Measurements from ENCODE around the gene CTNNA2.

CTNNA2 gene

DNA sequence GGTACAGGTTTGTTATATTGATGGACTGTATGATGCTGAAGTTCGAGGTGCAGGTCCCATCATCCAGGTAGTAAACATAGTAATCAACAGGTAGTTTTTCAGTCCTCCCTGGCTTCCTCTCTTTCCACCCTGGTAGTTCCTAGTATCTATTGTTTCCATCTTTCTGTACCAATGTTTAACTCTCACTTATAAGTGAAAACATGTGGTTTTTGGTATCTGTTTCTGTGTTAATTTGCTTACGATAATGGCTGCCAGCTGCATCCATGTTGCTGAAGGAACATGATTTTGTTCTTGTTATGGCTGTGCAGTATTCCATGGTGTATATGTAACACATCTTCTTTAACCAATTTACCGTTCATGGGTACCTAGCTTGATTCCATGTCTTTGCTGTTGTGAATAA is 861.3 kb downstream of the CTNNA2 start:
- no peak overlapping the region for H3K27ac Mint-ChIP-seq
- H3K4me1 Mint-ChIP-seq: no peaks in the 10 kb centered on the region
- ATAC-seq (no peak), DNase-seq (no peak)
- H3K9me3 Mint-ChIP-seq: peaks cover 7% of the 10 kb centered on the region
- H3K36me3 Mint-ChIP-seq (ENCODE audit: low read depth): no peaks in the 10 kb centered on the region
- no peak overlapping the region for H3K4me3 Mint-ChIP-seq
- H3K27me3 Mint-ChIP-seq: no peaks in the 10 kb centered on the region

DNA sequence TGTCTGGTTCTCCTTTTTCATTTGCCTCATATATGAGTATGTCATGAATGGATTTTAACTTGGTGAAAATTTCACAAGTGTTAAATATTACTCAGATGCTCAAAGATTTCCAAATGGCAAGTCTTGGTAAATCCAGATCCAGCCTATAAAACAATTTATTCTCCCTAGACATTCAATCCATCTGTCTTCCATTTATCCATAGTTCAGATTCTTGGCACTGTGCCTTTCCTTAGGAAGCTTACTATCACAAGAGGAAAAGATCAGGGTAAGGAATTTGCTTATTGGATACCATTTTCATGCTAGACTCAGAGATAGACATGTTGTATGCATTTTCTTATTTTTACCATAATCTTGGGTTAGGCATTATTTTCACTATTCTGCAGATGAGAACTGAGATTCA is 864.2 kb downstream of the CTNNA2 start:
- Mint-ChIP-seq H3K36me3 (ENCODE audit: low read depth) (no peaks in the 10 kb centered on the region), H3K4me1 (no peaks in the 10 kb centered on the region), H3K4me3 (no peak overlapping the region), H3K27me3 (no peaks in the 10 kb centered on the region), H3K27ac (no peak overlapping the region), H3K9me3 (peaks cover 13% of the 10 kb centered on the region)
- no peak for DNase-seq
- no peak for ATAC-seq

DNA sequence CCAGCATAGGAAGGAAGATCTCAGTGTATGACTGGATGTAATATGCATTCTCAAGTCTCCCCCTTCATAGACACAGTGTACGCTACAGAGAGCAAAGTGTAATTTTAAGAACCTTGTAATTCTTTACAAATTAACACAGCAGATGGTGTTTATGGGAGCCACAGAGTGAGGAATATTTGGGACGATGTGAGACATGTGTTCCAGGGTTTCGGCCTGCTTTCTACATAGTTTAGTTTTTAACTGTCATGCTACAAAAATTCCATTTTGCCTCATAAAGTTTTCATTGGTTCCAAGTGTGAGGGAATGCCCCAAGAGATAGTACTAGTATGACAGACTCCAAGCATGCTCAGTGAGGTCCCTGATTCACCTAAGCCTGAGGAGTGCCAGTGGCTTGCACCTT is 867.9 kb downstream of the CTNNA2 start:
- peaks cover 15% of the 10 kb centered on the region for H3K9me3 Mint-ChIP-seq
- H3K4me3 Mint-ChIP-seq: no peak overlapping the region
- H3K27me3 Mint-ChIP-seq: no peaks in the 10 kb centered on the region
- H3K36me3 Mint-ChIP-seq (ENCODE audit: low read depth): no peaks in the 10 kb centered on the region
- DNase-seq: no peak
- ATAC-seq: no peak
- H3K27ac Mint-ChIP-seq: no peak overlapping the region
- no peaks in the 10 kb centered on the region for H3K4me1 Mint-ChIP-seq

DNA sequence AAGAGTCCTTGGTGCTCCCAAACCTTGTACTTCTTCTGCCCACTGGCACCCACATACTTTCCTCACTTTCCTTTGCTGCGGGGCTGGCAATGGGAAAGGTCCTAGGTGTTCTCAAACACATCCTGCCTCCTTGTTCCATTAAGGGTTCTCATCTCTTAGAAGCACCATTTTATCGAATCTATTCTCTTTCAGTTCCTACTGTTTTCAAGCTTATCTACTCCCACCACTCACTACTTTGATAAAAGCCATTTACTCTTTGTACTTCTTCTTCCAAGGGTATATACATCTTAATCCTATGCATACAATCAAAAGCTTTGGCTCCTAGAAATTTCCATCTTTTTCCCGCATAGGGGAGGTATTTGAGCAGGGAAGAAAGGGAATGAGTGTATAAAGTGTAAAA is 868.8 kb downstream of the CTNNA2 start:
- no peak for DNase-seq
- Mint-ChIP-seq H3K27ac (no peak overlapping the region), H3K4me1 (no peaks in the 10 kb centered on the region), H3K9me3 (peaks cover 16% of the 10 kb centered on the region), H3K36me3 (ENCODE audit: low read depth) (no peaks in the 10 kb centered on the region), H3K4me3 (no peak overlapping the region), H3K27me3 (no peaks in the 10 kb centered on the region)
- no peak for ATAC-seq

DNA sequence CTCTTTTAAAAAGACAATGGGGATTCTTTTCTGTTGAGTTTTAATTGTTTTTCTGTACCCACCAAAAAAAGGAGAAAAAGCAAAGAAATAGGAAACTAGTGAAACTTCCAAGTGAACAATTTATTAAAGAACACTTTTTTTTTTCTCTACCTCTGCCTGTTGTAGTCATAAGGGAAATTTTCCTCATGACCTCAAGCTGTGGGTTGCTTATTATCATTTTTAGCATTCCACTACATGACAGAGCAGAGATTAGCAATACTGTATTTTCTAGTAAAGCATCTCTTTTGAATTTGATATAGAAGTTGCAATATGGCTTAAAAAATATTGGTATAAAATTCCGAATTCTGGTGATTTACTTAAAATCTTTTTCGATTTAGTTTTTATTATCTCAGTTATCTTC is 879.6 kb downstream of the CTNNA2 start:
- DNase-seq: no peak
- Mint-ChIP-seq H3K27ac (no peak overlapping the region), H3K4me1 (no peaks in the 10 kb centered on the region)

DNA sequence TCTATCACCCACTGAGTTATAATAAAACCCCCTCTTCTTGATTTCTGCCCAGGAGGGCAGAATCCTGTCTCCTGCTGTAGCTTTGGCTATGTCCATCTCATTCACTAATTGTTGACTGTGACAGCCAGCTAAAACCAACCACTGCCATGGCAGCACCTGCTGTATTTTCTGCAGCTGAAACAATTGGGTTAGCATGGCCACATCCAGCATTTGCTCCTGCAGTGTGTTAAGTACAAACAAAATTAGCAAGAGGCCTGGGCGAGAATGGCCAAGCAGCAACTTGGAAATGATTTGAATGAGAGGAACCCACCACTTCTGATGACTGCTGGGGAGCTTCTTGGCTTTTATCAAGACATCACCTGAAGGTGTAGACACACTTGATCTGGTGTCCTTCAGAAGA is 881.1 kb downstream of the CTNNA2 start:
- Mint-ChIP-seq H3K27me3 (no peaks in the 10 kb centered on the region), H3K4me1 (no peaks in the 10 kb centered on the region), H3K27ac (no peak overlapping the region), H3K4me3 (no peak overlapping the region), H3K9me3 (peaks cover 17% of the 10 kb centered on the region), H3K36me3 (ENCODE audit: low read depth) (no peaks in the 10 kb centered on the region)
- no peak for ATAC-seq
- DNase-seq: no peak

More for the DNA sequence above, 879.6 kb downstream of the CTNNA2 start:
- H3K4me3 Mint-ChIP-seq: no peak overlapping the region
- no peaks in the 10 kb centered on the region for H3K36me3 Mint-ChIP-seq (ENCODE audit: low read depth)
- no peaks in the 10 kb centered on the region for H3K27me3 Mint-ChIP-seq
- H3K9me3 Mint-ChIP-seq: peaks cover 8% of the 10 kb centered on the region
- ATAC-seq: no peak

DNA sequence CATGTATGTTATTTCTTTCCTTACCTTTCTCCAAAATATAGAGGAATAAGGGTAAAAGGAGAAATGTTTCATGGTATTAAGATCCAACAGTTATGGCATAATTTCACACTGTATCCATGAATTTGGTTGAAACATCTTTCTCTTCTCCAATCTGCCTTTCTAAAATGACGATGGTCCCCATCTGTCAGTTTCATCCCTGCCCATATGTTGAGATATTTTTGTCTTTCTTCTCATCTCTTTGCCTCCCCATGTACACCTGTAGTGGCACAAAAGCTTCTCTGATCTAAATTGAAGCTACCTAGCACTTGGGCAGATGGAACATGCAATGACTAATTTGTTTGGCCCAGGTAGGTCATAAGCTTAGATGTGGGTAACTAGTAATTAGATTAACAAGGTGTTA is 882.4 kb downstream of the CTNNA2 start:
- peaks cover 20% of the 10 kb centered on the region for H3K9me3 Mint-ChIP-seq
- H3K27ac Mint-ChIP-seq: no peak overlapping the region
- H3K27me3 Mint-ChIP-seq: no peaks in the 10 kb centered on the region
- no peaks in the 10 kb centered on the region for H3K4me1 Mint-ChIP-seq
- ATAC-seq (no peak), DNase-seq (no peak)
- H3K36me3 Mint-ChIP-seq (ENCODE audit: low read depth): no peaks in the 10 kb centered on the region
- H3K4me3 Mint-ChIP-seq: no peak overlapping the region

DNA sequence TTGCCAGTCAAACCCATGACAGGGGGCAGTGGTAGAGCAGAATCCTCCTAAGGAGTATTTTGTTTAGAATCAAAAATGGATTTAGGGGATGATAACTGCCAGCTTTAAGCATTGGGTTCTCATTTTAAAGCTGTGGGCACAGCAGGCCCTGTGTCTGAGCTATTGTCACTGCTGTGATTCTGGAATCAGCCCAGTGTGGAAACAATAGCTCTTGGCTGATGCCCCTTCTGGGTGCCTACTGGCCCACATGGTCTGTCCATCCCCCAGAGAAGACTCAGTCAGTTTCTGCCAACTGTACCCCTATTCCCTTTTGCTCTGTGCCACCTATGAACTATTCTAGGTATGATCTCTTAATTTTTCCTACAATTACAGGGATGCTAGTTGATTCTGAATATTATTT is 883.4 kb downstream of the CTNNA2 start:
- ATAC-seq (no peak), DNase-seq (no peak)
- Mint-ChIP-seq H3K27me3 (no peaks in the 10 kb centered on the region), H3K27ac (no peak overlapping the region), H3K4me1 (no peaks in the 10 kb centered on the region), H3K4me3 (no peak overlapping the region), H3K9me3 (peaks cover 20% of the 10 kb centered on the region), H3K36me3 (ENCODE audit: low read depth) (no peaks in the 10 kb centered on the region)

DNA sequence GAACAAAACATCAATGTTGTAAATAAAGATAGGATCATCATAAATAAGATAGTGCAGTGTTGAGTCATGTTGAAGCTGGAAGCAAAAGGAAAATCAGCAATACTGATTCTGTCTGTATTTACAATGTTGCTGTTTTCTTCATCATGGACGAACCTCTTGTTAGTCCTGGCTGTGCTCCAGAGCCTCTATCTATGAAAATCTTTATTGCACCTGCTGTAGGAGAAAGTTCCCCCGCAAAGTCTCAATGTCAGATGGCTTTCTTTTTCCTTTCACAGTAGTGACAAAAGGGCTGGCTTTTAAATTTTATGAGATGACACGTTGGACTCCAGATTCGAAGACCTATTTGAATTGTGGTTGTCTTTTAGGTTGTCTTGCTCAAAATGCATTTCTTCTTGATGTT is 890.2 kb downstream of the CTNNA2 start:
- no peak for ATAC-seq
- Mint-ChIP-seq H3K27me3 (no peaks in the 10 kb centered on the region), H3K36me3 (ENCODE audit: low read depth) (no peaks in the 10 kb centered on the region), H3K27ac (no peak overlapping the region), H3K4me3 (no peak overlapping the region), H3K4me1 (no peaks in the 10 kb centered on the region), H3K9me3 (peaks cover 12% of the 10 kb centered on the region)
- DNase-seq: no peak

DNA sequence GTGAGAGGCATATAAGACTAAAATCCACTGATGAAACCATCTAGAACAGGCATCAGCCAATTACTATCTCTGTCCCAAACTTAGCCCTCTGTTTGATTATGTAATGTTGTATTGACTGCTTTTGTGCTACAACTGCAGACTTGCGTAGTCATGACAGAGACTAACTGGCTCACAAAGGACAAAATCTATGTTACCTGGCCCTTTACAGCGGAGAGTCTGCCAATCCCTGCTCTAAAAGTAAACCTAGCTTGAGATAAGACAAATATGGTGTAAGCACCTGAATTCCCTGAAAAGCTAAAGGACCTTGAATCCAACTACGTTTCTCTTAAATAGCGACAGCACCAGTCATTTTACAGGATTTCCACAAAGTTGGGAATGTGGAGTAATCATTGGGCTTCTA is 894.5 kb downstream of the CTNNA2 start:
- H3K27me3 Mint-ChIP-seq: no peaks in the 10 kb centered on the region
- H3K36me3 Mint-ChIP-seq (ENCODE audit: low read depth): no peaks in the 10 kb centered on the region
- no peaks in the 10 kb centered on the region for H3K4me1 Mint-ChIP-seq

DNA sequence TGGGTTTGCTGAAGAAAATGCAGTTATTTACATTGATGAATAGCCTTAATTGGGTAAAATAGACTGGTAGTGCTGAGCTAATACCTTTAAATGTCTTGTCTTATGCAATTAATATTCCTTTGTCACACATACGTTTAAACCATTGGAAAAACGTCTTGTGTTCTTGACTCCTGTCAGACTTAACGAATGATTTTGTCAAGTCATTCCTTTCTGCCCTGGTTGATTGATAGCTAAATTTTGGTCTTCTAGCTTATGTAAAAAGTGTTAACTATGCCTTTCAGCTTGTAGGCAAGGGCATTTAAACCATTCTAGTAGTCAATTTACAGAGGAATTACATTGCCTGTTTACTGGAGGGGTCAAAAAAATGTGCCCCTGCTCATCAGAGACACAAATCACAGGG is 897.5 kb downstream of the CTNNA2 start:
- Mint-ChIP-seq H3K4me1 (no peaks in the 10 kb centered on the region), H3K27ac (no peak overlapping the region), H3K9me3 (peaks cover 22% of the 10 kb centered on the region), H3K4me3 (no peak overlapping the region), H3K36me3 (ENCODE audit: low read depth) (no peaks in the 10 kb centered on the region), H3K27me3 (no peaks in the 10 kb centered on the region)
- DNase-seq (no peak), ATAC-seq (no peak)

More for the DNA sequence above, 894.5 kb downstream of the CTNNA2 start:
- no peak overlapping the region for H3K4me3 Mint-ChIP-seq
- ATAC-seq (no peak), DNase-seq (no peak)
- H3K9me3 Mint-ChIP-seq: peaks cover 13% of the 10 kb centered on the region
- H3K27ac Mint-ChIP-seq: no peak overlapping the region

DNA sequence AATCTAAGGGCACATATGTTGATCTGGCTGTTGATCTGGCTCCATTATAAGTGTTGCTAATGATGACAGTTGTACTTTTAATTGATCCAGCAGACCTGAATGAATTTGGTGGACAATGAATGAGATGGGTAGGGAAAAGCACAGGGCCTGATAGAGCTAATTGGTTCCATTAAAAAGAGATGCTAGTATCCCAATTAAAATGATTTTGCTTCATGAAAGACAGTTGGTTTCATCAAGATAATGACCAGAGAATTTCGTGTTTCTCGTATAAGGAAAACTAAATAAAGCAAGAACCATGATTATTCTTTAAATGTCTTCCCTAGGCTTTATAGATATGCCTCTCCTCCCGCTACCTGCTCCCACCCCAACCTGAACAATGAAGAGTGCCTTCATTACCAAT is 900.3 kb downstream of the CTNNA2 start:
- no peaks in the 10 kb centered on the region for H3K4me1 Mint-ChIP-seq
- ATAC-seq (no peak), DNase-seq (no peak)
- no peak overlapping the region for H3K4me3 Mint-ChIP-seq
- H3K27me3 Mint-ChIP-seq: no peaks in the 10 kb centered on the region
- no peak overlapping the region for H3K27ac Mint-ChIP-seq
- H3K36me3 Mint-ChIP-seq (ENCODE audit: low read depth): no peaks in the 10 kb centered on the region
- peaks cover 29% of the 10 kb centered on the region for H3K9me3 Mint-ChIP-seq

DNA sequence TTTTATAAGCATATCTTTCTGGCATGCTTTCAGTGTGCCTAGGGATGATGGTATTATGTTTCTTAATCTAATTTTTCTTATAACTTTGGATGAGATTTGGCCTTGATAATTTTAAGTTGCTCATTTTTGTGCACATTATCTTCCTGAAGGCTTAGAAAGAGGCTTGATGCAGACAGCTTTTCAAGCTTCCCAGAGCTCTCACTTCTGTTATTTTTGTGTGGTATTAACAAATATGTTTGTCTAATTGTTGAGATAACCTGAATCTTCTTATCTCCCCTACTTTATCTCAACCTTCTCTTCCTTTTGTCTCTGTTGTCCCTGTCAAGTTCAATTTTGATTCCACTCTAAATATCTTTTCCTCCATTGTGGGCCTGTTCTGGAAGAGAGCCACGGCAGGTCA is 904.9 kb downstream of the CTNNA2 start:
- no peaks in the 10 kb centered on the region for H3K4me1 Mint-ChIP-seq
- no peak overlapping the region for H3K4me3 Mint-ChIP-seq
- no peaks in the 10 kb centered on the region for H3K36me3 Mint-ChIP-seq (ENCODE audit: low read depth)
- DNase-seq (no peak), ATAC-seq (no peak)
- peaks cover 28% of the 10 kb centered on the region for H3K9me3 Mint-ChIP-seq
- no peaks in the 10 kb centered on the region for H3K27me3 Mint-ChIP-seq
- no peak overlapping the region for H3K27ac Mint-ChIP-seq

DNA sequence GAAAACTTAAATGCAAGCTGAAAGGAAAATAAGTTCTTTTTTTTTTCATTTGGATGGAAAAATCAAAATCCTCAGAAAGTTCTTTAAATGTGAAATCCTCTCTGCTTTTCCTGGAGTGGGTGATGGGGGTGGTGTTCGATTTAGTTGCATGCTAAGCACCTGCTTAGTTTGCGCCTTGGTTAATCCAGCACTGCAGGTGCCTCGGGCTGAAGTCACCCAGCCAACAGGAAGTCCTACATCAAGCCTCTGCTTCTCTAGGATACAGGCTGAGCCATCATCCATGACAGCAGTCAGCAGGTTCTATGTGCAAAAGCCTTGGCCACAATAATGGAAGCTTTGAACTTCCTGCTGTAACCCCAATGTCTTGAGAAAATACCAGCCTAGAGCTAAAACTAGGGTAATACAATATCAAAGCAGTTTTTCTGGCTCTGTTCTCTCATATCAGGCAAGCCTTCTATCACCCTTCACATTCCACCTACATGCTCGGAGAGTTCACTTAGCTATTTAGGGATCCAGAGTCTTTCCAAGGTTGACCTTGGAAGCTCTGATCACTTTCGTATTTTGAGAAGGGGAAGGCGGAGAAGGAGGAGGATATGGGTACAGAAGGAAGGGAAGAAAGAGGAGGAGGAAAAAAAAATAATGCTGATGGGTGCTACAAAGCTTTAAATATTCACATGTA is 907.8 kb downstream of the CTNNA2 start:
- ATAC-seq: no peak
- H3K27ac Mint-ChIP-seq: no peak overlapping the region

DNA sequence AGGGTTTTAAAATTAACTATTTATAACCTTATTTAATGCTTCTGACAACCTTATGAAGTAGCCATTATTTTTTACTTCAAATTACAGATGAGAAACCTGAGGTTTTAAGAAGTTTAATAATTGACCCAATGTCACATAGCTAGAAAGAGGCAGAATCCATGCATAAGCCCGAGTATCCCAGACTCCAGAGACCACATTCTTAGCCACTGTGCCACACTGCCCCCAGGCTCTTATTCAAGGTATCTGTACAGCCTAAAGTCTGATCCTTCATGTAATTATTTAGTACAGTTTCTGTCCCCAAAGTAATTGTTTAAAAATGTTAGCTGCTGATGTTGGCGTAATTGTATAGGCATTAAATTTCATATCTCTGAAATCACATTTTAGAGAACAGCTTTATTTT is 916.4 kb downstream of the CTNNA2 start:
- no peaks in the 10 kb centered on the region for H3K36me3 Mint-ChIP-seq (ENCODE audit: low read depth)
- no peaks in the 10 kb centered on the region for H3K4me1 Mint-ChIP-seq
- no peaks in the 10 kb centered on the region for H3K27me3 Mint-ChIP-seq
- ATAC-seq: no peak
- DNase-seq: no peak
- H3K9me3 Mint-ChIP-seq: peaks cover 3% of the 10 kb centered on the region
- H3K4me3 Mint-ChIP-seq: no peak overlapping the region
- H3K27ac Mint-ChIP-seq: no peak overlapping the region

More for the DNA sequence above, 907.8 kb downstream of the CTNNA2 start:
- Mint-ChIP-seq H3K9me3 (peaks cover 20% of the 10 kb centered on the region), H3K27me3 (no peaks in the 10 kb centered on the region), H3K4me3 (no peak overlapping the region), H3K36me3 (ENCODE audit: low read depth) (no peaks in the 10 kb centered on the region), H3K4me1 (no peaks in the 10 kb centered on the region)
- no peak for DNase-seq

DNA sequence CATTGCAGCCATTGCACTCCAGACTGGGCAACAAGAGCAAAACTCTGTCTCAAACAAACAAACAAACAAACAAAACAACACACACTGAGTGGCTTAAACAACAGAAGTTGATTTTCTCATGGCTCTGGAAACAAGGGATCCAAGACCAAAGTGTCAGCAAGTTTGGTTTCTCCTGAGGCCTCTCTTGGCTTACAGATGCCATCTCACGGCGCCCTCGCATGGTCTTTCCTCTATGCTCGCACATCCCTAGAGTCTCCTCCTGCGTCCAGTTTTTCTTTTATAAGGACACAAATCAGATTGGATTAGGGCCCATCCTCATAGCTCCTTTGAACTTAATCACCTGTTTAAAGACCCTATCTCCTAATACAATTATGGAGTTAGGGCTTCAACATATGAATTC is 925.1 kb downstream of the CTNNA2 start:
- ATAC-seq (no peak), DNase-seq (no peak)
- Mint-ChIP-seq H3K9me3 (peaks cover 10% of the 10 kb centered on the region), H3K36me3 (ENCODE audit: low read depth) (no peaks in the 10 kb centered on the region), H3K27ac (no peak overlapping the region), H3K27me3 (no peaks in the 10 kb centered on the region), H3K4me3 (no peak overlapping the region), H3K4me1 (no peaks in the 10 kb centered on the region)
